ENCODE measurements around the gene MICOS13.

GRCh38 chr19:5678071-5678718 is 2.1 kb downstream of the MICOS13 start:
- TF ChIP-seq, protein P1, sequence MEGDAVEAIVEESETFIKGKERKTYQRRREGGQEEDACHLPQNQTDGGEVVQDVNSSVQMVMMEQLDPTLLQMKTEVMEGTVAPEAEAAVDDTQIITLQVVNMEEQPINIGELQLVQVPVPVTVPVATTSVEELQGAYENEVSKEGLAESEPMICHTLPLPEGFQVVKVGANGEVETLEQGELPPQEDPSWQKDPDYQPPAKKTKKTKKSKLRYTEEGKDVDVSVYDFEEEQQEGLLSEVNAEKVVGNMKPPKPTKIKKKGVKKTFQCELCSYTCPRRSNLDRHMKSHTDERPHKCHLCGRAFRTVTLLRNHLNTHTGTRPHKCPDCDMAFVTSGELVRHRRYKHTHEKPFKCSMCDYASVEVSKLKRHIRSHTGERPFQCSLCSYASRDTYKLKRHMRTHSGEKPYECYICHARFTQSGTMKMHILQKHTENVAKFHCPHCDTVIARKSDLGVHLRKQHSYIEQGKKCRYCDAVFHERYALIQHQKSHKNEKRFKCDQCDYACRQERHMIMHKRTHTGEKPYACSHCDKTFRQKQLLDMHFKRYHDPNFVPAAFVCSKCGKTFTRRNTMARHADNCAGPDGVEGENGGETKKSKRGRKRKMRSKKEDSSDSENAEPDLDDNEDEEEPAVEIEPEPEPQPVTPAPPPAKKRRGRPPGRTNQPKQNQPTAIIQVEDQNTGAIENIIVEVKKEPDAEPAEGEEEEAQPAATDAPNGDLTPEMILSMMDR (tag by site-specific recombination; IDR thresholded peaks at IDR 0.05) = no peak
- no peak for TF ChIP-seq GFI1B (tag by site-specific recombination; IDR thresholded peaks at IDR 0.05)
- TF ChIP-seq SCRT1 (tag by site-specific recombination; IDR thresholded peaks at IDR 0.05; ENCODE audit: borderline replicate concordance) = no peak
- no peak for TF ChIP-seq ZNF623 (tag by site-specific recombination; IDR thresholded peaks at IDR 0.05)
- no peak for TF ChIP-seq ZNF585B (tag by site-specific recombination; IDR thresholded peaks at IDR 0.05)
- TF ChIP-seq ZNF830 (tag by site-specific recombination; IDR thresholded peaks at IDR 0.05; ENCODE audit: low read depth) = no peak
- TF ChIP-seq SP2 (tag by site-specific recombination; IDR thresholded peaks at IDR 0.05) = no peak
- TF ChIP-seq SP7 (tag by site-specific recombination; IDR thresholded peaks at IDR 0.05) = no peak

All from HEK293 (cell line).